ENCODE data around the gene GCC2.
"Not testable (repeated sequence)": the region's sequence is repeated elsewhere in the genome, so short reads cannot be mapped to it uniquely, and the experiment has no call there.

Gene GCC2

DNA sequence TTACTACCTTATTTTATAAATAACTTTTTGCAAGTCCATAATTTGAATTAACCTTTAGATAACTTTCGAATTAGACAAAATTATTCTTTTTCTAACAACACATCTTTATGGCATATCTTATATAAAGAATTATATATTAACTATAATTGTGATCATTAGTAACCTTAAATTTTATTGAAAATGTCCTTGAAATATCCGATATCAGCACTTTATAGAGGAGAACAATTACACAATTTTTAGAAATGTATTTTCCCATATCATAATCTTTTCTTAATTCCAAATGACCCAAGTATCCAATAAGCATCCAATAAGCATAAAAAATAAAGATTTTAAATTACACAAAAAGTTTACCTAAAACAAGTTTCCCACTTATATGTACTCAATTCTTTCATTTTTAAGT is 7.3 kb upstream of the GCC2 start:
- DNase-seq (ENCODE audit: low spot score), result no peak

DNA sequence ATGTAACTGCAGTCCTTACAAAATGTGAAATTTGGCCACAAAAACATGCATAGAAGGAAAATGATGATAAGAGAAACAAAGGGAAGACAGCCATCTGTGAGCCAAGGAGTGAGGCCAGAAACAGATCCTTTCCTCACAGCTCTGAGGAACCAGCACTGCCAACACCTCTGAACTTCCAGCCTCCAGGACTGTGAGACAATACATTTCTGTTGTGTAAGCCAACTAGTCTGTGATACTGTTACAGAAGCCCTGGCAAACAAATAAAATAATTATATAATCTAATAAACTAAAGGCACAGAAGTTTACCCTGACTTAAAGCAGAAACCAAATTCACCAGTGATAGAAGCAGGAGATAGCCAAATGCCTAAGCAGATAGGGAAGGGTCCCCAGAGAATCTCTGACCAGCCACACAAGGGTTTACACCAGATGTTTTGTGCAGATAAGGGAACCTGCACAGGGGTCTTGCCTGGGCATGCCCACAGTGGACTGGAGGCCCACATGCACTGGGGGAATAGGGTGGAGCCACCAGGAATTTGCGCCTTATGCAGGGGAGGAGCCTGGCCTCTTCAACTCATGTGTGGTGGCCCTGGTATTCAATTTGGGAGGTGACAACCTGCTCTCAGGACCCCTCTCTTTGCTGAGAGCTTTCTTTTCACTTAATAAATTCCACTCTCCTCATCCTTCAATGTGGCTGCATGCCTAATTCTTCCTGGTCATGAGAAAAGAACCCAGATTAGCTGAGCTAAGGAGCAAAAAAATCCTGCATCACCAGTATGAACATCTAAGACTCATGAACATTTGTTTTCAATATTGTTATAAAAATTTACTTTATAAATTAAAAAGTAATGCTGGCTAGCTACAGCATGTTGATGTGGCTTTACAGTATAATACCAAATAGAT is 3.8 kb upstream of the GCC2 start:
- no peak for DNase-seq (ENCODE audit: low spot score)

DNA sequence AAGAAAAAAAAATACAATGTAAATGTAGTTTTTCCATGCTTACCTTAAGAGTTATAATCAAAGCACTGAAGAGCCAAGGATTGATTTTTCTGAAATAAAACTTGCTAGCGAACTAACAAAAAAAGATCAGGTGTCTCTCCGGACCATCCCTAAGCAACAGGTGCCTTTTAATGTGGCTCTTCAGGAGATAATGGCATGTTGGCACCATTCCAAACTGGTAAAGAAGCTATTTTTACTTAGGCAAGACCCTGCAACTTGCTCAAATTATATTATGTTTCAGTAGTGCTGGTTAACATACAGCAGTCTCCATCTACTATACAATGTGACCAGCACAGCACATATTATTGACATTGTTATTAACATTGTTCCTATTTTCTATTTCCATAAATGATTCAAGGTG is 2.3 kb upstream of the GCC2 start:
- DNase-seq (ENCODE audit: low spot score), result no peak

DNA sequence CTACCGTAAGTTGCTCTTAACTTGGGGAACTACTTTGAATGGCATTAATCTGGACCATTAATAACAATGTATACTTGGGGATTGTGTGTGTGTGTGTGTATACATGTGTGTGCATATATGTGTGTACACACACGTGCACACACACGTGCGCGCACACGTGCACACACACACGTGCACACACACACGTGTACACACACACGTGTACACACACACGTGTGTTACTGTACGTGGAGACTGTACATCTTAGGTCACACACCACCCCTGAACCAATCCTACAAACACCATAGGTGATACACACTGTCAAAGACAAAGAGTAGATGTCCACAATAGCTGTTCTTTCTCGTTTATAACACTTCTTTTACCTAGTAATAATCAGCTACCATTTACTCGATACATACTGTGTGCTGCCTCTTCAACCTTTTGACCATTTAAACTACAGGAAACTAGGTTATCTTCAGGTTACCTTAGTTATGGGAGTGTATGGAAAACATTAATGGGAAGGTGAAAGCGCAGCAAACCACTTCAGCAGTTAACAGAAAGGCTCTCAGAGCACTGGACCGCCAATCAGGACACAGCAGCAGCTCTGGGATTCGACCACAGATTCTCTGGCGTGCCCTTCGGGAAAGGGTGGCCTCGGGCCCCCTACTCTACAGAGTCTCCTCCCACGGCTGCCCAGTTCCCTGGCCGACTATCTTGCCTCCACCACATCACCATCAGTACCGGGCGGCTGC is 894 bp upstream of the GCC2 start:
- DNase-seq (ENCODE audit: low spot score), result peak; percentile 17

DNA sequence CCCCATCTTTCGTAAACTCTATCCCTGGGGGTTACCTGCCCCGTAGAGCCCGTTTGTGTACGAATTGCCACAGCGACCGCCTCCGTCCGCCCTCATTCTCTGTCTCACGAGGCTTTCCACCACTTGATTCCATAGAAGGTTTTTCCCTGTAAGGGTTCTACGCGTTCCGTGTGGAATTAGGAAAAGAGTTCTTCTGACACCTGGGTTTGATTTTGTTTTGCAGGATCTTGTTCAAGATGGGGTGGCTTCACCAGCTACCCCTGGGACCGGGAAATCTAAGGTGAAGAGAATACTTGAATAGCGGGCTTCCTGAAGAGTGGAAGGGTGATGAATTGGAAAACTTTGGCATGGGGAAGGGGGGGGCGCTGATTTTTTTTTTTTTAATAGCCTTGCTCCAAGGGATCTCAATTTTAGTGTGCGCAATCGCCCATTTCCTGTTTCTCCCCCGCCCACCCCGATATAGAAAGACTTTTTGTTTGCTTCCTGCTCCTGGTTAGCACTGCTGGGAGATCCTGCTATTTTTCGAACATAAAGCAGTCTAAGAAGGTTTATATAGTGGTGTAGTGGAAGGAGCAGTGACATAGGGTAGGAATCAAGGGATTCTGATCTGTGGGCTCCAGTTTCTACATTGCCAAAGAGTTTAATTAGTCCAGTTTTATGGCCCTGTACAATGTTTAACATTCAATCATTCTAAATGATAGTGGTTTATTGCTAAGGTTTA is 564 bp downstream of the GCC2 start:
- DNase-seq (ENCODE audit: low spot score), result peak; percentile 39

DNA sequence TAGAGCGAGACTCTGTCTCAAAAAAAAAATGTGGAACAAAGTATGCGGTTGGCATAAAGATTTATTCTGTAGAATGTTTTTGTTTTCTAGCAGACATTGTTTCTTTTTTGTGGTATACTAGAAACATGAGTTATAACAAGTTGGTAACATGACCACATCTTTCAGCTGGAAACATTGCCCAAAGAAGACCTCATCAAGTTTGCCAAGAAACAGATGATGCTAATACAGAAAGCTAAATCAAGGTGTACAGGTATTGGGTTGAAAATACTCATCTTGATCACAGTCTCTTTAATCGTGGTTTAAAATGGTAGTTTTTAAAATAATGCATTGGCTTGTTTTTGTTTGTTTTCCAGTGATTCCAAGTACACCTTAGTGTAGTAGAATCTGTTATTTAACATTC is 1.9 kb downstream of the GCC2 start:
- no peak for DNase-seq (ENCODE audit: low spot score)

DNA sequence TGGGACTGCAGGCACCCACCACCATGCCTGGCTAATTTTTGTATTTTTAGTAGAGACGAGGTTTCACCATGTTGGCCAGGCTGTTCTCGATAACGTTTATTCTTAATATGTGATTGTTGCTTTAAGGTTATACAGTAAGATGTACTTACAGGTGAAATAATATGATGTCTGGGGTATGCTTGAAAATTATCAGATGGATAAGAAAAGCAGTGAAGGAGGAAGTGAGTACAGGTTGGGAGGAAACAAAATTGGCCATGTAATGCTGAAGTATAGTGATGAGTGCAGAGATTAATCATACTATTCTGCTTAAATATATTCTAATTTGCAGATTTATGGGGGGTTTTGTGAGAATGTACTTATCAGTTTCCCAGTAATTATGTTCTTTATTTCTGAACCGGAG is 3.0 kb downstream of the GCC2 start:
- no peak for DNase-seq (ENCODE audit: low spot score)

DNA sequence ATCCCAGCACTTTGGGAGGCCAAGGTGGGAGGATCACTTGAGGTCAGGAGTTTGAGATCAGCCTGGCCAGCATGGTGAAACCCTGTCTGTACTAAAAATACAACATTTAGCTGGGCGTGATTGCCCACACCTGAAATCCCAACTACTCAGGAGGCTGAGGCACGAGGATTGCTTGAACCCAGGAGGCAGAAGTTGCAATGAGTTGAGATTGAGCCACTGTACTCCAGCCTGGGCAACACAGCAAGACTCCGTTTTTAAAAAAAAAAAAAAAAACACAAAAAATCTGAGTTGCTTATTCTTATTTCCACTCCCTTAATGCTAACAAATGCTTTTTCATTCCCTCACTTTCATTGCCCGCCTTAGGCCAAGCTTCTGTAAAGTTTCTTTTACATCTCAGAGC is 4.5 kb downstream of the GCC2 start:
- not testable (repeated sequence) for DNase-seq (ENCODE audit: low spot score)

DNA sequence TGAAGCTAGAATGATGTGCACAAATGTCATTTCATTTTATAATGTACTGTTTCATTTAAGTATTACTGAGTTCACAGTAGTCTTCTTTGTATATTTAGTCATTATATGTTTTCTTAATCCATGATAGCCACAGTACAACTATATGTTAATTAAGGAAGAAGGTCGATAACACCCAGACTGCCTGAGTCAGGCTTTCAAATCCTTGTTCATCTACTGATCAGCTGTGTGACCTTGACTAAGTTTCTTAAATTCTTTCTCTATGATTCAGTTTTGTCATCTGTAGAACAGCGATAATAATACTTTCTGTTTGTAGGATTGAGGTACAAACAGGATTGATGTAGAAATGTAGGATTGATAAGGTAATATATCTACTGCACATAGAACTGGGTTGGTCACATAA is 5.4 kb downstream of the GCC2 start:
- no peak for DNase-seq (ENCODE audit: low spot score)

DNA sequence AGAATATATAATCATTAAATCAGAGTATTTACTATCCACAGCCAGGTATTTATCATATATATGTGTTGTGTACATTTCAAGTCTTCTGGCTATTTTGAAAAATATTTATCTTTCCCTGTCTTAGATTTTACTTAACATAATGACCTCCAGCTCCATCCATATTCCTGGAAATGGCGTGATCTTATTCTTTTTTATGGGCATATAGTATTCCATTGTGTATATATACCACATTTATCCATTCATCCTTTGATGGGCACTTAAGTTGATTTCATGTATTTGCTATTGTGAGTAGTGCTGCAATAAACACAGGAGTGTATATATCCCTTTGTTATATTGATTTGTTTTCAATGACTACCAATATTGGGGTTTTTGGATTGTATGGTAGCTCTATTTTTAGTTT is 6.6 kb downstream of the GCC2 start:
- DNase-seq (ENCODE audit: low spot score), result no peak

DNA sequence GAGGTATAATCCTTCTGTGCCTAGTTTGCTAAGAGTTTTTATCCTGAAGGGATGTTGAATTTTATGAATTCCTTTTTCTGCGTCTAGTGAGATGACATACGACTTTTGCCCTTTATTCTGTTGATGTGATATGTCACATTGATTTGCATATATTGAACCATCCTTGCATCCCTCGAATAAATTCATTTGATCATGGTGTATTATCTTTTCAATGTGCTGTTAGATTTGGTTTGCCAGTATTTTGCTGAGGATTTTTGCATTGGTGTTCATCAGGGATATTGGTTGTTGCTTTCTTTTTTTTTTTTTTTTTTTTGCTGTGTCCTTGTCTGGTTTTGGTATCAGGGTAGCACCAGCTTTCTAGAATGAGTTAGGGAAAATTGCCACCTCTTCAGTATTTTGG is 9.1 kb downstream of the GCC2 start:
- DNase-seq (ENCODE audit: low spot score), result no peak

DNA sequence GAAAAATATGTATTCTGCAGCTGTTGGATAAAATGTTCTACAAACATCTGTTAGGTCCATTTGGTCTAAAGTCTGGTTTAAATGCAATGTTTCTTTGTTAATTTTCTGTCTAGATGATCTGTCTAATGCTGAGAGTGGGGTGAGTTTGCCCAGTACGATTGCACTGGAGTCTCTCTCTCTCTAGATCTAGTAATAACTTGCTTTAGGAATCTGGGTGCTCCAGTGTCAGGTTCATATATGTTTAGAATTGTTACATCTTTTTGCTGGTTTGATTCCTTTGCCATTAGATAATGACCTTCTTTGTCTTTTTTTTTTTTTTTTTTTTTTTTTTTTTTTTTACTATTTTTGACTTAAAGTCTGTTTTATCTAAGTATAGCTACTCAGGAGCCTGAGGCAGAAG is 10.4 kb downstream of the GCC2 start:
- no peak for DNase-seq (ENCODE audit: low spot score)

DNA sequence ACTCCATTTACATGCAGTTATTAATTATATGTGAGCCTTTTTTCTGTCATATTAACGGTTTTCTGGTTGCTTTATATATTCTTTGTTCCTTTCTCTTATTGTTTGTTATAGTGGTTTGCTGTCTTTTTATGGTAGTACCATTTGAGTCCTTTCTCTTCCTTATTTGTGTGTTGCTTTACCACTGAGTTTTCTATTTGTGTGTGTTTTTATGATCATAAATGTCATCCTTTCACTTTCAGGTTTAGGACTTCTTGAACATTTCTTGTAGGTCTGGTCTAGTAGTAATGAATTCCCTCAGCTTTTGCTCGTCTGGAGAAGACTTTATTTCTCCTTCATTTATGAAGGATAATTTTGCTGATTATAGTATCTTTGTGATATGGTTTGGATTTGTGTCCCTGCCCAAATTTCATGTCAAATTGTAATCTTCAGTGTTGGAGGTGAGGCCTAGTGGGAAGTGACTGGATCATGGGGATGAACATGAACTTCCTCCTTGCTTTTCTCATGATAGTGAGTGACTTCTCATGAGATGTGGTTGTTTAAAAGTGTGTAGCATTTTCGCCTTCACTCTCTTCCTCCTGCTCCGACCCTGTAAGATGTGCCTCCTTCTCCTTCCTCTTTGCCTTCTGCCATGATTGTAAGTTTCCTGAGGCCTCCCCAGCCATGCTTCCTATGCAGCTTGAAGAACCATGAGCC is 11.5 kb downstream of the GCC2 start:
- DNase-seq (ENCODE audit: low spot score), result no peak

DNA sequence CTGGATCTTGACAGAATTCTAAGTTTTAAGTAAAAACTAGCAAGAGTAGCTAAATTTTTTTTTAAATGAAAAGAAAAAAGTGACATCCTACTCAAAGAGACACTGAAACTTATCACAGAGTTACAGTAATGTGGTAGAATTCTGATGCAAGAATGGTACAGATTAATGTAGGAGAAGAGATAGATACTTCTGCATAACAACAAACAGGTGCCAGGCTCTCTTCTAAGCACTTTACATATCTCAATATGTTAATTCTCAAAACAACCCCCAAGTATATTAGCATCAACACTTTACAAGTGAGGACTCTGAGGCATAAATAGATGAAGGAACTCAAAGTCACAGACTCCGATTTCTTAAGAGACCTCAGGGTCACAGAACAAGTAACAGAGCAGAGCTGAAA is 28.1 kb downstream of the GCC2 start:
- DNase-seq (ENCODE audit: low spot score), result no peak

DNA sequence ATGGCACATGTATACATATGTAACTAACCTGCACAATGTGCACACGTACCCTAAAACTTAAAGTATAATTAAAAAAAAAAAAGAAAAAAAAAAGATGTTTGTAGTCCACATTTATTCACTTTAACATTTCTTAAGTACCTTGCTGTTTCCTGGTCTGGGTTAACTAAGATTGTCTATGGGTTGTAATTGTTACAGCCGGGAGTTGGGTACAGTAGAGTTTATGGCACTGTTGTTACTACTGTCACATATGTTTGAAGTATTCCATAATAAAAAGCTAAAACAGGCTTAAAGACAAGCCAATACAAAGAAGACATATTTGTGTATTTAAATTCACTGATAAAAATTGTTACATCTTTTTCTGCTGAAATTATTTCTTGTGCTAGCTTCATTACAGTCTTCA is 36.2 kb downstream of the GCC2 start:
- DNase-seq (ENCODE audit: low spot score), result no peak

DNA sequence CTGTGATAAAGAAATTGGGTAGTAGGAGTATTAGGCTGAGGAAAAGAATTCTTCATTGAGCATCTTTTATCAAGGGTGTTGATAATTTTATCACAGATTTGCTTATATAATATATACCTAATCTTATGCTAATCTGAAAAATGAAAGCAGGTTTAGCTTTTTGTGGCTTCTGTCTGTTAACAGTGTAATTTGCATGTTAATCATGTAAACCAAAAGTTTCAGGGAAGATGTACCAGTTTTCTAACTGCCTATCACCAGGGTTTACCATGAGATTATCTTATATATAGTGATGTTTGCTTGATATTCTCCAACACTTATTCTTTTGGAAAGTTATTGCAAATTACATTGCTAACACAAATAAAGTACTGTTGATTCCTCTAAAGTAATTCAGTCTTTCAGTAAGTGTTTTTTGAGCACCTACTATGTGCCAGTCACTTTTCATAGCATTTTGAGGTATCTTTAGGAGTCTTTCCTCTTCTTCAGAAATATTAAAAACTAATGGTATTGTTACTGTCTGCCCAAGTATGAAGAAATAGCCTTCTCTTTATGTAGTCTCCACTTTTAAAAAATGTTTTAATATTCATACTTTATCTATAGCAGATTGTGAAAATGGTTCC is 41.6 kb downstream of the GCC2 start:
- DNase-seq (ENCODE audit: low spot score), result no peak

DNA sequence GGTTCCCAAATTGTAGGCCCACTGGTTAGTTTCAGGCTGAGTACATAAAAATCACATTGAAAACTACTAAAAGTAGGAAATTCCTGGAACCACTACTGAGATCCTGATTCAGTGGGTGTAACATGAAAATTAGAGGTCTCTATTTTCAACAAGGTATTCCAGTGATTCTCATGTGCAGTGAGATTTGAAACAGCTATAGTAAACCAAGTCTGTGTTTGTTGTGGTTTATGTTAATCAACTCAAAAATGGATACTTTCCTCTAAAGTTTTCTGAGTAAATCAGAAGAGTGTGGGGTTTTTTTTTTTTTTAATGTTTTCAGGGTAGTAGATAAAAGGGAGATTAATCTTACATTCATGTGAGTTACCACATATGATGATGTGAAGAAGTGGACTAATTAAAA is 42.8 kb downstream of the GCC2 start:
- DNase-seq (ENCODE audit: low spot score), result no peak

DNA sequence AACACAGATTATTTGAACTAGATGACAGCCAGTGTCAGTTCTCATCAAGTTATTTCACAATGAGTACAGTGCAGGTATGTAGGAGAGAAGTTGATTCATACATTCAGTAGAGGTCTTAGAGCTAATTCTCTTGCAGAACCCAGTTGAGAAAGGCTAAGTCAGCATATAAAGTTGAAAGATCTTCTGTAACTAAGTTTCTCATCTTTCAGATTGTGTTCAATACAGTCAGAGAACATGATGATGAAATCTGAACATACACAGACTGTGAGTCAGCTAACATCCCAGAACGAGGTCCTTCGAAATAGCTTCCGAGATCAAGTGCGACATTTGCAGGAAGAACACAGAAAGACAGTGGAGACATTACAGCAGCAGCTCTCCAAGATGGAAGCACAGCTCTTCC is 43.4 kb downstream of the GCC2 start:
- no peak for DNase-seq (ENCODE audit: low spot score)

DNA sequence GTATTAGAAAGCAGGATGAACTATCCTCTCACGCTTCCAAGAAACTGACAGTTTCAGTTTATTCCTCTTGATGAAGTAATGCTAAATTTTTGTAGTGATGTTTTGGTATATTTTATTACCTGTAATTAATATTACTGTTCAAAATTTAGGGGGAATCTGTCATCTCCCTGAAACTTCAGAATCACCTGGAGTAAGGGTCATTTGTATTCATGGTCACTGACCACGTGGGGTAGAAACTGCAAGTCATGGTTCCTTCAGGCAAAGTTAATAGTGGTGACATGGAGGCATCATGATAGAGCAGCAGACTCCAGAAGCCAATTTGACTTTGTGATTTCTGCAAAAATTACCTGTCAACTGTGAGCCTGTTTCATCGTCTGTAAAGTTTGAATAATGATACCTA is 47.2 kb downstream of the GCC2 start:
- not testable (repeated sequence) for DNase-seq (ENCODE audit: low spot score)

DNA sequence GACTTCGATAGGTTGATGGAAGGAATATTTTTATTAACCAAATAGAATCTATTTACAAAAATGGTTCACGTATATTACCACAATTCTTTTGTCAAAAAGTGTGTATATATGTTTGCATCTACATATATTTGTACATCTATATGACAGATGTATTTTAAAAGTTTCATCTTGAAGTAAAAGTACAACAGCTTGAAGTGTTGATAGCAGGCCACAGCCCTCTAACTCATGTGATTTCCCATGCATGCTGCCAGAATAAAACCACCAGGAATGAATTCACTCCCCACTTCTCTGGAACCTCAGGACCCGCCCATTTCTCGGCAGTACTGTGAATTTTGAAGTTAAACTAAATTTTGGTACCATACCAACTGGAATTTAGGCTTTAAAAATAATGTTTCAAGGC is 58.6 kb downstream of the GCC2 start:
- not testable (repeated sequence) for DNase-seq (ENCODE audit: low spot score)

DNA sequence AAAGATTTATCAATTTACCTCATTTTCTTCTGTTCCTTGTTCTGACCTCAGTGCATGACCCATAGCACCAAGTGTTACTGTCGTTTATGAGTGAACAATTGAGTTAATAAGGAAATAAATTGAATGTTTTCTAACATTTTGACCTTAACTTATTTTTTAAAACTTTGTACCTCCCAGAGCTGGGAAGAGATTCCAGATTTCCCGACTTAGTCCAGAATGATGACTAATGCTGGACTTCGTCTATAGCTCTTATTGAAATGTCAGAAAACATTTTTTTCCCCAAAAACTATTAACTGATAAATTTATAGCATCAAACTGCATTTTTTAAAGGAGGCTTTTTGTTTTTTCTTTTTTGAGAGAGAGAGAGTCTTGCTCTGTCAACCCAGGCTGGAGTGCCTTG is 63.4 kb downstream of the GCC2 start:
- not testable (repeated sequence) for DNase-seq (ENCODE audit: low spot score)

DNA sequence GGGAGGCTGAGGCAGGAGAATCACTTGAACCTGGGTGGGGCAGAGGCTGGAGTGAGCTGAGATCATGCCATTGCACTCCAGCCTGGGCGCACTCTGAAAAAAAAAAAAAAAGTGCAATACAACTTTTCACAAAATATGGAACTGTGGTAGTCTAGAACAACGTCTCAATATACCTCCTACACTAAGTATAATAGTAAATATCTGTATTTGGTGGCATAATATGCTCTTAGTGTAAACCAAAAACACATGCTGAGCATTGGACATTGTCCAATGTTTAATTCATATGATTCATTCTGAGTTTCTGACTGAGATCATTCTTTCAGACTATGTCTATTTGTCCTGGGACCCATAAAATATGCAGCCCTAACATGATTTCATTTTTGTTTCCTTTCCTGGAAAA is 65.5 kb downstream of the GCC2 start:
- DNase-seq (ENCODE audit: low spot score), result not testable (repeated sequence)
